Gastroesophageal sphincter (tissue), 4 donors: ENCODE measurements around the gene PIK3R1. TPM values are rescaled to one million over a fixed set of nuclear protein-coding genes. Genes with fewer than 3 reads are reported as not detected.

Experiments used
- ATAC-seq: fragments of 150-250 bp; one replicate; pipeline ENCODE4 v1.9.1; 2016; ENCODE audit warnings: mild to moderate bottlenecking, moderate library complexity
- H3K27ac ChIP-seq, 4 donors: fragments of 200-600 bp; sonication (generic) in 3 of 4; 1 replicate in 3 of 4; 2 replicates in 1 of 4; pipeline ENCODE4 v1.5.1; 2016 to 2019
- H3K27me3 ChIP-seq: fragments of 200-600 bp; sonication (generic); one replicate; pipeline ENCODE4 v1.5.1; 2019
- H3K36me3 ChIP-seq, 2 donors: fragments of 200-600 bp; sonication (generic); one replicate each; pipeline ENCODE4 v1.5.1; 2019; ENCODE audit warnings: control low read depth in 1 of 2
- H3K4me1 ChIP-seq, 3 donors: fragments of 200-600 bp; sonication (generic); 1 replicate in 2 of 3; 2 replicates in 1 of 3; pipeline ENCODE4 v1.5.1; 2016 to 2019; ENCODE audit warnings: control low read depth in 2 of 3
- H3K4me3 ChIP-seq, 2 donors: fragments of 200-600 bp; sonication (generic); one replicate each; pipeline ENCODE4 v1.5.1; 2019; ENCODE audit warnings: mild to moderate bottlenecking in 1 of 2, moderate library complexity in 1 of 2
- H3K9me3 ChIP-seq, 3 donors: fragments of 200-600 bp; sonication (generic); one replicate each; pipeline ENCODE4 v1.5.1; 2017 to 2019; ENCODE audit warnings: control low read depth in 2 of 3
- EP300 ChIP-seq: sonication (generic); formaldehyde crosslinking; IDR thresholded peaks from one replicate; pipeline ENCODE4 v1.6.1; 2017; ENCODE audit warnings: antibody characterized with exemption, mild to moderate bottlenecking
- POLR2A ChIP-seq, 2 donors: fragments of 450-650 bp; IDR thresholded peaks; one replicate each; pipeline ENCODE4 v1.6.1; 2017; ENCODE audit warnings: antibody characterized with exemption in 2 of 2, mild to moderate bottlenecking in 2 of 2, moderate library complexity in 1 of 2
- POLR2AphosphoS5 ChIP-seq: sonication (generic); formaldehyde crosslinking; IDR thresholded peaks from one replicate; pipeline ENCODE4 v1.6.1; 2017; ENCODE audit warnings: antibody characterized with exemption
- WGBS, 2 donors: methylation state at CpG; one replicate each; pipeline ENCODE4 v1.1.5; 2018; ENCODE audit warnings: low coverage in 1 of 2; 5-methylcytosine and 5-hydroxymethylcytosine counted together
- total RNA-seq, 4 donors: library from RNA; depleted of rRNA; stranded (reverse); fragments of >200 nt; gene quantifications; one replicate each; pipeline ENCODE4 v1.1.0, GENCODE V29; 2016
- TF ChIP-seq, protein P1 (sequence below), 4 experiments: fragments of 200-600 bp in 2 of 4; fragments of 450-650 bp in 2 of 4; sonication (generic) in 1 of 4; IDR thresholded peaks; one replicate each; pipeline ENCODE4 v1.5.1; 2017 to 2019; ENCODE audit warnings: antibody characterized with exemption in 4 of 4, mild to moderate bottlenecking in 2 of 4, moderate library complexity in 2 of 4

Gene PIK3R1
- total RNA-seq, 4 donors from 2014 or later, result 188 to 403 (median 312) TPM

GRCh38 chr5:68331192-68332079, 115.9 kb downstream of the PIK3R1 start:
- Histone ChIP-seq H3K36me3 (no peaks in the 10 kb centered on the region), H3K27me3 (no peaks in the 10 kb centered on the region), H3K4me3 (no peak overlapping the region), H3K9me3 (no peaks in the 10 kb centered on the region), H3K4me1 (peaks cover 0 to 10% (median 0%) of the 10 kb centered on the region in 3 donors), H3K27ac (no peak overlapping the region)
- 59 to 75% methylated on average over 4 of the region's 4 CpGs for WGBS, 2 donors
- TF ChIP-seq, protein P1, sequence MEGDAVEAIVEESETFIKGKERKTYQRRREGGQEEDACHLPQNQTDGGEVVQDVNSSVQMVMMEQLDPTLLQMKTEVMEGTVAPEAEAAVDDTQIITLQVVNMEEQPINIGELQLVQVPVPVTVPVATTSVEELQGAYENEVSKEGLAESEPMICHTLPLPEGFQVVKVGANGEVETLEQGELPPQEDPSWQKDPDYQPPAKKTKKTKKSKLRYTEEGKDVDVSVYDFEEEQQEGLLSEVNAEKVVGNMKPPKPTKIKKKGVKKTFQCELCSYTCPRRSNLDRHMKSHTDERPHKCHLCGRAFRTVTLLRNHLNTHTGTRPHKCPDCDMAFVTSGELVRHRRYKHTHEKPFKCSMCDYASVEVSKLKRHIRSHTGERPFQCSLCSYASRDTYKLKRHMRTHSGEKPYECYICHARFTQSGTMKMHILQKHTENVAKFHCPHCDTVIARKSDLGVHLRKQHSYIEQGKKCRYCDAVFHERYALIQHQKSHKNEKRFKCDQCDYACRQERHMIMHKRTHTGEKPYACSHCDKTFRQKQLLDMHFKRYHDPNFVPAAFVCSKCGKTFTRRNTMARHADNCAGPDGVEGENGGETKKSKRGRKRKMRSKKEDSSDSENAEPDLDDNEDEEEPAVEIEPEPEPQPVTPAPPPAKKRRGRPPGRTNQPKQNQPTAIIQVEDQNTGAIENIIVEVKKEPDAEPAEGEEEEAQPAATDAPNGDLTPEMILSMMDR (IDR thresholded peaks at IDR 0.05), result no peak
- TF ChIP-seq EP300, result no peak
- no peak for TF ChIP-seq POLR2A (IDR thresholded peaks at IDR 0.05)
- TF ChIP-seq POLR2AphosphoS5, result no peak
- ATAC-seq, result peak; percentile 55

- H3K9me3 ChIP-seq, result no peaks in the 10 kb centered on the region
- no peaks in the 10 kb centered on the region for H3K27me3 ChIP-seq
- no peak for ATAC-seq
- WGBS, 2 donors, result 69 to 90% methylated on average over 3 of the region's 3 CpGs
- H3K4me3 ChIP-seq, result no peak overlapping the region
- no peaks in the 10 kb centered on the region for H3K36me3 ChIP-seq
- H3K27ac ChIP-seq, result no peak overlapping the region
- H3K4me1 ChIP-seq, result peaks cover 0 to 12% (median 0%) of the 10 kb centered on the region in 3 donors
- TF ChIP-seq POLR2A (IDR thresholded peaks at IDR 0.05) (no peak), EP300 (no peak), POLR2AphosphoS5 (no peak)
- TF ChIP-seq, protein P1 (IDR thresholded peaks at IDR 0.05), result no peak
Measured at GRCh38 chr5:68332080-68332451, 116.5 kb downstream of the PIK3R1 start.

DNA sequence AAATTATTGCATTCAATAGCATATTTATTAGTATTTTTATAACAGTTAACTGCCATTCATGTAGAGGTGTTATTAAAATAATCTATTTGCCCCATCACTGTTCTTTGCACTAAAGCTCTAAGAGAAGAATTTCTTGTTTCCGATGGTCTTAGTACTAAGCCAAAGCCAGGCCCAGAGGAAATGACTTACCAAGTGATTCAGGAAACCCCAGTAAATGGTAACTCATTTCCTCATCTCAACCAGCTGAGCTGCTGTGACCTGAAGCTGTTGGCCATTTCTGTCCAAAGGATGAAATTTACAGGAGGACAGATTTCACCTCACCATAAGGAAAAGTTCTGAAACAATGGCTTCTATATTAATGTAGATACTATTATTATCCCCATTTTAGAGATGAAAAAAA, 117.0 kb downstream of the PIK3R1 start:
- H3K4me3 ChIP-seq, result no peak overlapping the region
- no peak for ATAC-seq
- no peaks in the 10 kb centered on the region for H3K27me3 ChIP-seq
- H3K4me1 ChIP-seq, result peaks cover 0 to 12% (median 0%) of the 10 kb centered on the region in 3 donors
- WGBS, 2 donors, result 70 to 79% methylated on average over 1 of the region's 1 CpG
- no peak for TF ChIP-seq EP300
- TF ChIP-seq, protein P1 (IDR thresholded peaks at IDR 0.05), result no peak
- TF ChIP-seq POLR2A (IDR thresholded peaks at IDR 0.05), result no peak
- no peak for TF ChIP-seq POLR2AphosphoS5
- H3K27ac ChIP-seq, result no peak overlapping the region
- H3K9me3 ChIP-seq, result no peaks in the 10 kb centered on the region
- H3K36me3 ChIP-seq, result no peaks in the 10 kb centered on the region

GRCh38 chr5:68333649-68334552, 118.3 kb downstream of the PIK3R1 start:
- ATAC-seq, result no peak
- Histone ChIP-seq H3K36me3 (no peaks in the 10 kb centered on the region), H3K4me3 (no peak overlapping the region), H3K9me3 (no peaks in the 10 kb centered on the region), H3K4me1 (peaks cover 0 to 12% (median 0%) of the 10 kb centered on the region in 3 donors), H3K27me3 (no peaks in the 10 kb centered on the region), H3K27ac (no peak overlapping the region)
- 67 to 68% methylated on average over 1 to 2 of the region's 2 CpGs for WGBS, 2 donors
- TF ChIP-seq EP300 (no peak), POLR2A (IDR thresholded peaks at IDR 0.05) (no peak), POLR2AphosphoS5 (no peak)
- TF ChIP-seq, protein P1 (IDR thresholded peaks at IDR 0.05), result no peak
